Spinal cord (tissue), 10 donors: ENCODE measurements around the gene RASSF7. TPM values are rescaled to one million over a fixed set of nuclear protein-coding genes. Genes with fewer than 3 reads are reported as not detected.
A peak's percentile ranks its signal among the peaks of the same experiment; 100 is the strongest.

Experiments used
- DNase-seq, 6 donors: peaks; one replicate each; pipeline versions ENCODE4 v3.0.0 to v3.0.0-alpha.2; 2013 to 2015; ENCODE audit warnings: low spot score in 6 of 6, low read depth in 4 of 6
- H3K27ac ChIP-seq: one replicate; pipeline ENCODE4 v1.5.1; 2013; ENCODE audit warnings: low read depth, low read length, control low read depth
- H3K27me3 ChIP-seq: one replicate; pipeline ENCODE4 v1.6.1; 2013; ENCODE audit warnings: low read length; ENCODE audit not compliant: control insufficient read depth, insufficient read depth
- H3K36me3 ChIP-seq: one replicate; pipeline ENCODE4 v1.6.1; 2013; ENCODE audit warnings: low read length; ENCODE audit not compliant: control insufficient read depth, insufficient read depth
- H3K4me1 ChIP-seq: one replicate; pipeline ENCODE4 v1.6.1; 2013; ENCODE audit warnings: low read length; ENCODE audit not compliant: control insufficient read depth, insufficient read depth
- H3K4me3 ChIP-seq: one replicate; pipeline ENCODE4 v1.5.1; 2013; ENCODE audit warnings: low read depth, low read length, control low read depth
- H3K9me3 ChIP-seq: one replicate; pipeline ENCODE4 v1.6.1; 2013; ENCODE audit warnings: low read length; ENCODE audit not compliant: control insufficient read depth, insufficient read depth
- WGBS: methylation state at CpG from one replicate; pipeline ENCODE4 v1.1.5; 2013; ENCODE audit warnings: missing lambda C conversion rate; ENCODE audit not compliant: insufficient coverage; 5-methylcytosine and 5-hydroxymethylcytosine counted together
- polyA plus RNA-seq, 2 donors: library from polyadenylated mRNA; unstranded; fragments of 120-200 nt; gene quantifications; one replicate each; pipeline ENCODE4 v1.2.1, GENCODE V29; 2013; ENCODE audit not compliant: insufficient read length in 2 of 2
- total RNA-seq, 2 donors: library from RNA; depleted of rRNA in 1 of 2; stranded (reverse); fragments of 120-200 nt in 1 of 2; fragments of >200 nt in 1 of 2; gene quantifications; one replicate each; pipeline versions ENCODE4 v1.2.3 to v1.2.4, GENCODE V29; 2013 to 2014
- donor health status: healthy.

RASSF7 gene
- total and polyA plus RNA-seq, 4 donors: 9.2 to 36.8 (median 22.1) TPM

GRCh38 chr11:551131-551530 lies 9.6 kb upstream of the RASSF7 start:
- WGBS: 64% methylated on average over 15 of the region's 16 CpGs
- peaks cover 16% of the 10 kb centered on the region for H3K27me3 ChIP-seq

GRCh38 chr11:551596-551995 lies 9.2 kb upstream of the RASSF7 start:
- Histone ChIP-seq H3K27ac (no peak overlapping the region), H3K4me1 (peaks cover 16% of the 10 kb centered on the region), H3K27me3 (peaks cover 21% of the 10 kb centered on the region), H3K36me3 (peaks cover 50% of the 10 kb centered on the region), H3K4me3 (no peak overlapping the region), H3K9me3 (no peaks in the 10 kb centered on the region)
- 80% methylated on average over 12 of the region's 12 CpGs for WGBS
- DNase-seq: no peak

More at GRCh38 chr11:551131-551530, 9.6 kb upstream of the RASSF7 start:
- no peak overlapping the region for H3K4me3 ChIP-seq
- no peaks in the 10 kb centered on the region for H3K9me3 ChIP-seq
- H3K27ac ChIP-seq: no peak overlapping the region
- peaks cover 11% of the 10 kb centered on the region for H3K4me1 ChIP-seq
- no peak for DNase-seq
- peaks cover 51% of the 10 kb centered on the region for H3K36me3 ChIP-seq

- 79% methylated on average over 27 of the region's 27 CpGs for WGBS
- Histone ChIP-seq H3K9me3 (no peaks in the 10 kb centered on the region), H3K36me3 (peaks cover 49% of the 10 kb centered on the region), H3K27me3 (peaks cover 38% of the 10 kb centered on the region), H3K4me1 (peaks cover 20% of the 10 kb centered on the region), H3K27ac (no peak overlapping the region), H3K4me3 (no peak overlapping the region)
- no peak for DNase-seq
These were observed 7.4 kb upstream of the RASSF7 start for GRCh38 chr11:553083-553987.

- Histone ChIP-seq H3K27me3 (peaks cover 44% of the 10 kb centered on the region), H3K9me3 (no peaks in the 10 kb centered on the region), H3K36me3 (peaks cover 54% of the 10 kb centered on the region), H3K4me1 (peaks cover 20% of the 10 kb centered on the region), H3K4me3 (no peak overlapping the region), H3K27ac (no peak overlapping the region)
- no peak for DNase-seq
- WGBS: 59% methylated on average over 8 of the region's 11 CpGs
These were observed 6.8 kb upstream of the RASSF7 start for GRCh38 chr11:553988-554340.

GRCh38 chr11:554428-555226 lies 6.1 kb upstream of the RASSF7 start:
- H3K4me1 ChIP-seq: peaks cover 20% of the 10 kb centered on the region
- peaks cover 50% of the 10 kb centered on the region for H3K27me3 ChIP-seq
- 10% methylated on average over 39 of the region's 60 CpGs for WGBS
- no peak overlapping the region for H3K27ac ChIP-seq
- no peaks in the 10 kb centered on the region for H3K9me3 ChIP-seq
- H3K36me3 ChIP-seq: peaks cover 49% of the 10 kb centered on the region
- DNase-seq: peak in 2 of 6 donors; percentile 85 to 91
- H3K4me3 ChIP-seq: no peak overlapping the region

- H3K27me3 ChIP-seq: peaks cover 57% of the 10 kb centered on the region
- no peak overlapping the region for H3K4me3 ChIP-seq
- peaks cover 27% of the 10 kb centered on the region for H3K4me1 ChIP-seq
- peaks cover 42% of the 10 kb centered on the region for H3K36me3 ChIP-seq
- no peak for DNase-seq
- no peak overlapping the region for H3K27ac ChIP-seq
- no peaks in the 10 kb centered on the region for H3K9me3 ChIP-seq
- WGBS: under 1% methylated on average over 57 of the region's 57 CpGs
These were observed 5.5 kb upstream of the RASSF7 start for GRCh38 chr11:555227-555779.

- 2% methylated on average over 103 of the region's 104 CpGs for WGBS
These were observed 4.7 kb upstream of the RASSF7 start for GRCh38 chr11:555780-556661.

GRCh38 chr11:556662-557256 lies 4.0 kb upstream of the RASSF7 start:
- DNase-seq: no peak
- Histone ChIP-seq H3K27ac (no peak overlapping the region), H3K4me3 (no peak overlapping the region), H3K4me1 (peaks cover 35% of the 10 kb centered on the region), H3K27me3 (peaks cover 59% of the 10 kb centered on the region), H3K9me3 (no peaks in the 10 kb centered on the region), H3K36me3 (peaks cover 28% of the 10 kb centered on the region)
- WGBS: 54% methylated on average over 22 of the region's 22 CpGs

More at GRCh38 chr11:555780-556661, 4.7 kb upstream of the RASSF7 start:
- H3K27ac ChIP-seq: no peak overlapping the region
- H3K36me3 ChIP-seq: peaks cover 35% of the 10 kb centered on the region
- peaks cover 29% of the 10 kb centered on the region for H3K4me1 ChIP-seq
- no peak for DNase-seq
- H3K4me3 ChIP-seq: no peak overlapping the region
- peaks cover 59% of the 10 kb centered on the region for H3K27me3 ChIP-seq
- no peaks in the 10 kb centered on the region for H3K9me3 ChIP-seq
